H1 (cell line): ENCODE measurements around the gene CS. TPM values are rescaled to one million over a fixed set of nuclear protein-coding genes. Genes with fewer than 3 reads are reported as not detected.

Experiments used
- ATF2 ChIP-seq: IDR thresholded peaks from 2 replicates; pipeline ENCODE4 v1.6.1; 2012; ENCODE audit warnings: low read length, inconsistent platforms
- CHD1 ChIP-seq: IDR thresholded peaks from 2 replicates; pipeline ENCODE4 v1.6.1; 2012; ENCODE audit warnings: low read depth, low read length, improper control_type of control experiment
- CHD2 ChIP-seq: IDR thresholded peaks from 2 replicates; pipeline ENCODE4 v1.6.1; 2012; ENCODE audit warnings: low read length, improper control_type of control experiment
- CTBP2 ChIP-seq: IDR thresholded peaks from 2 replicates; pipeline ENCODE4 v1.7.0; 2011; ENCODE audit warnings: borderline replicate concordance, mild to moderate bottlenecking, moderate library complexity, mixed read lengths, low read length; ENCODE audit not compliant: insufficient read depth, insufficient read length
- CTCF ChIP-seq, 3 experiments: IDR thresholded peaks; 1 replicate in 2 of 3; 2 replicates in 1 of 3; pipeline versions ENCODE4 v1.5.1 to v1.6.1; 2011; ENCODE audit warnings: low read length in 3 of 3, mild to moderate bottlenecking in 3 of 3, inconsistent platforms in 2 of 3, low read depth in 1 of 3, moderate library complexity in 1 of 3; ENCODE audit not compliant: insufficient read depth in 1 of 3; ENCODE audit errors: control extremely low read depth in 1 of 3
- NANOG ChIP-seq: IDR thresholded peaks from 2 replicates; pipeline ENCODE4 v1.6.1; 2011; ENCODE audit warnings: low read length, low read depth, mild to moderate bottlenecking, inconsistent platforms; ENCODE audit not compliant: insufficient read depth, poor library complexity, severe bottlenecking
- SIN3A ChIP-seq, 2 experiments: IDR thresholded peaks in 1 of 2; conservative IDR thresholded peaks in 1 of 2; 2 replicates each; pipeline ENCODE4 v1.6.1; 2011 to 2012; ENCODE audit warnings: low read length in 2 of 2, improper control_type of control experiment in 1 of 2, low read depth in 1 of 2, mild to moderate bottlenecking in 1 of 2
- SIX5 ChIP-seq: IDR thresholded peaks from 2 replicates; pipeline ENCODE4 v1.6.1; 2011; ENCODE audit warnings: mild to moderate bottlenecking, low read depth, low read length
- SP1 ChIP-seq: IDR thresholded peaks from 2 replicates; pipeline ENCODE4 v1.6.1; 2011; ENCODE audit warnings: low read depth, low read length
- SP2 ChIP-seq: IDR thresholded peaks from 2 replicates; pipeline ENCODE4 v1.6.1; 2012; ENCODE audit warnings: mild to moderate bottlenecking, low read length, inconsistent platforms
- USF2 ChIP-seq: IDR thresholded peaks from 2 replicates; pipeline ENCODE4 v1.6.1; 2011; ENCODE audit warnings: low read length, improper control_type of control experiment
- polyA plus RNA-seq, 7 experiments: library from polyadenylated mRNA; depleted of rRNA in 3 of 7; stranded (reverse) in 5 of 7; unstranded in 2 of 7; fragments of >200 nt in 5 of 7; fragments of 200-250 nt in 2 of 7; gene quantifications; 1 replicate in 5 of 7; 2 replicates in 1 of 7; 4 replicates in 1 of 7; pipeline versions ENCODE4 v1.2.1 to v1.2.3, GENCODE V29; 2011 to 2013; ENCODE audit warnings: missing spikeins in 2 of 7, mixed read lengths in 2 of 7
- total RNA-seq: library from RNA; stranded (reverse); fragmentation: NEBNext Ultra II Directional; extraction: Animal tissue kit (Norgen Biotek cat#: 25700); gene quantifications from 2 replicates; pipeline ENCODE4 v1.2.1, GENCODE V29; 2021

Gene CS
- total and polyA plus RNA-seq, 2 of the 8 experiments (the other 6 are each of a cell fraction or from before 2014, with no cell fraction given): 96.6 to 238 TPM

- no peak for TF ChIP-seq NANOG
- no peak; a peak in 1 of 4 replicates for TF ChIP-seq SIN3A (conservative IDR thresholded peaks at IDR 0.05 in 1 of 2, IDR thresholded peaks at IDR 0.05 in 1 of 2; ENCODE audit: low read depth in 1 of 2, low read length in 2 of 2)
- peak; percentile 49; the same call in 1 of the 2 replicates for TF ChIP-seq ATF2
- no peak for TF ChIP-seq SP2
- TF ChIP-seq CTBP2: no peak
- no peak for TF ChIP-seq SP1
- TF ChIP-seq USF2: no peak
- TF ChIP-seq CHD2: no peak
- TF ChIP-seq CTCF (IDR thresholded peaks at IDR 0.05; ENCODE audit: control extremely low read depth in 1 of 3, insufficient read depth in 1 of 3, low read depth in 1 of 3, low read length in 3 of 3): no peak
- TF ChIP-seq SIX5: no peak
- no peak for TF ChIP-seq CHD1
Observed at GRCh38 chr12:56300644-56301464, 724 bp upstream of the CS start (continued).
